CD4-positive, alpha-beta memory T cell (primary cell): ENCODE measurements around the gene ITGA3. TPM values are rescaled to one million over a fixed set of nuclear protein-coding genes. Genes with fewer than 3 reads are reported as not detected.

ENCODE experiments used
- CTCF ChIA-PET: fragments of 350-600 bp; sonication (Branson Sonifier 250); formaldehyde crosslinking; loops from one replicate; lab custom pipeline; 2021; ENCODE audit warnings: inconsistent platforms; ENCODE audit not compliant: partially characterized antibody; lab: Charles Lee
- POLR2A ChIA-PET: fragments of 350-600 bp; sonication (Branson Sonifier 250); formaldehyde crosslinking; loops from one replicate; lab custom pipeline; 2021; ENCODE audit not compliant: partially characterized antibody; lab: Charles Lee
- DNase-seq, 5 donors: peaks; one replicate each; pipeline versions ENCODE4 v3.0.0 to v3.0.0-alpha.2; 2020 to 2022; ENCODE audit warnings: mixed read lengths in 1 of 5
- H3K27ac ChIP-seq: one replicate; pipeline ENCODE4 v1.7.0; 2013; ENCODE audit warnings: low read depth, low read length
- H3K27me3 ChIP-seq: 2 replicates; pipeline ENCODE4 v1.7.0; 2013; ENCODE audit warnings: mild to moderate bottlenecking, low read length, moderate library complexity; ENCODE audit not compliant: insufficient read depth
- H3K36me3 ChIP-seq: 2 replicates; pipeline ENCODE4 v1.7.0; 2013; ENCODE audit warnings: mild to moderate bottlenecking, low read length, moderate library complexity; ENCODE audit not compliant: insufficient read depth
- H3K4me1 ChIP-seq: 2 replicates; pipeline ENCODE4 v1.7.0; 2013; ENCODE audit warnings: mild to moderate bottlenecking, low read length, moderate library complexity; ENCODE audit not compliant: insufficient read depth
- H3K4me3 ChIP-seq, 2 donors: one replicate each; pipeline ENCODE4 v1.7.0; 2013; ENCODE audit warnings: low read length in 2 of 2, mild to moderate bottlenecking in 1 of 2
- H3K9me3 ChIP-seq, 2 donors: one replicate each; pipeline ENCODE4 v1.7.0; 2013; ENCODE audit warnings: low read length in 2 of 2, control low read depth in 1 of 2; ENCODE audit not compliant: control insufficient read depth in 1 of 2
- H3K27ac Mint-ChIP-seq, 7 donors: one replicate each; pipeline ENCODE4 v1.8.0; 2020 to 2021; ENCODE audit warnings: mixed read lengths in 7 of 7, mild to moderate bottlenecking in 6 of 7, inconsistent platforms in 3 of 7, moderate library complexity in 3 of 7
- H3K27me3 Mint-ChIP-seq, 2 donors: one replicate each; pipeline ENCODE4 v1.8.0; 2020 to 2021; ENCODE audit warnings: mixed read lengths in 2 of 2
- H3K36me3 Mint-ChIP-seq, 2 donors: one replicate each; pipeline ENCODE4 v1.8.0; 2020 to 2021; ENCODE audit warnings: mixed read lengths in 2 of 2, inconsistent platforms in 1 of 2, mild to moderate bottlenecking in 1 of 2
- H3K4me1 Mint-ChIP-seq, 4 donors: one replicate each; pipeline ENCODE4 v1.8.0; 2020 to 2021; ENCODE audit warnings: mixed read lengths in 4 of 4, mild to moderate bottlenecking in 1 of 4
- H3K4me3 Mint-ChIP-seq, 8 donors: one replicate each; pipeline ENCODE4 v1.8.0; 2020 to 2021; ENCODE audit warnings: mixed read lengths in 8 of 8, mild to moderate bottlenecking in 7 of 8, moderate library complexity in 6 of 8, inconsistent platforms in 3 of 8
- H3K9me3 Mint-ChIP-seq, 8 donors: one replicate each; pipeline ENCODE4 v1.8.0; 2020 to 2021; ENCODE audit warnings: mixed read lengths in 8 of 8, mild to moderate bottlenecking in 5 of 8, inconsistent platforms in 3 of 8, moderate library complexity in 1 of 8
- intact Hi-C: fragments of 100-400 bp; cut with micrococcal nuclease; formaldehyde crosslinking; loops from one replicate; pipeline ENCODE4 v1.15.1; 2023
- polyA plus RNA-seq, 2 donors: library from polyadenylated mRNA; unstranded; fragments of 300-500 nt; fragmentation: Illumina TruSeq; gene quantifications; one replicate each; pipeline ENCODE4 v1.2.3, GENCODE V29; 2021
- total RNA-seq, 2 experiments: library from RNA; stranded (reverse); gene quantifications; one replicate each; pipeline ENCODE4 v1.2.3, GENCODE V29; 2021

Gene ITGA3
- total and polyA plus RNA-seq, 4 experiments from 2014 or later, result 1.6 to 16.3 (median 9.4) TPM

- no peaks in the 10 kb centered on the region for H3K27me3 ChIP-seq
- intact Hi-C loops, result no loop called here
- H3K27ac Mint-ChIP-seq, result no peak overlapping the region
- DNase-seq, result no peak
- peaks cover 18% of the 10 kb centered on the region for H3K36me3 ChIP-seq
- H3K27me3 Mint-ChIP-seq, result no peaks in the 10 kb centered on the region
- peaks cover 9 to 31% (median 23%) of the 10 kb centered on the region in 4 donors for H3K4me1 Mint-ChIP-seq
- no peak overlapping the region for H3K27ac ChIP-seq
- H3K9me3 ChIP-seq, result no peaks in the 10 kb centered on the region
- ChIA-PET POLR2A (no interaction called here), CTCF (interaction anchor here (0.6 to 1.0 kb wide), 3 partner anchors 13 to 71 kb away, joined by 3 to 4 read pairs (median 3); no protein-coding TSS in a partner anchor)
- peaks cover 18 to 34% of the 10 kb centered on the region in 2 donors for H3K36me3 Mint-ChIP-seq
- no peak overlapping the region for H3K4me3 Mint-ChIP-seq
- peaks cover 19% of the 10 kb centered on the region for H3K4me1 ChIP-seq
- H3K9me3 Mint-ChIP-seq, result no peaks in the 10 kb centered on the region
- H3K4me3 ChIP-seq, result no peak overlapping the region
Measured at GRCh38 chr17:50100480-50100883, 44.6 kb downstream of the ITGA3 start.

- Histone ChIP-seq H3K4me3 (no peak overlapping the region), H3K9me3 (no peaks in the 10 kb centered on the region), H3K27me3 (no peaks in the 10 kb centered on the region), H3K27ac (no peak overlapping the region), H3K36me3 (peaks cover 18% of the 10 kb centered on the region), H3K4me1 (peaks cover 16% of the 10 kb centered on the region)
- intact Hi-C loops, result no loop called here
- DNase-seq, result no peak
- POLR2A ChIA-PET, result no interaction called here
- Mint-ChIP-seq H3K27me3 (no peaks in the 10 kb centered on the region), H3K9me3 (no peaks in the 10 kb centered on the region), H3K27ac (no peak overlapping the region), H3K4me1 (peaks cover 5 to 27% (median 19%) of the 10 kb centered on the region in 4 donors), H3K4me3 (no peak overlapping the region), H3K36me3 (peaks cover 18 to 32% of the 10 kb centered on the region in 2 donors)
- CTCF ChIA-PET, result no interaction called here
Measured at GRCh38 chr17:50100921-50101345, 45.0 kb downstream of the ITGA3 start.

GRCh38 chr17:50101346-50102163 lies 45.6 kb downstream of the ITGA3 start:
- Histone ChIP-seq H3K36me3 (peaks cover 20% of the 10 kb centered on the region), H3K27ac (no peak overlapping the region), H3K4me1 (peaks cover 9% of the 10 kb centered on the region), H3K9me3 (no peaks in the 10 kb centered on the region), H3K27me3 (no peaks in the 10 kb centered on the region), H3K4me3 (no peak overlapping the region)
- intact Hi-C loops, result no loop called here
- no peak for DNase-seq
- H3K27ac Mint-ChIP-seq, result no peak overlapping the region
- no peak overlapping the region for H3K4me3 Mint-ChIP-seq
- CTCF ChIA-PET, result no interaction called here
- peaks cover 5 to 21% (median 13%) of the 10 kb centered on the region in 4 donors for H3K4me1 Mint-ChIP-seq
- H3K36me3 Mint-ChIP-seq, result peaks cover 18 to 36% of the 10 kb centered on the region in 2 donors
- H3K9me3 Mint-ChIP-seq, result no peaks in the 10 kb centered on the region
- POLR2A ChIA-PET, result no interaction called here
- no peaks in the 10 kb centered on the region for H3K27me3 Mint-ChIP-seq

- POLR2A ChIA-PET, result no interaction called here
- no peaks in the 10 kb centered on the region for H3K9me3 Mint-ChIP-seq
- peaks cover 24% of the 10 kb centered on the region for H3K36me3 ChIP-seq
- no peak overlapping the region for H3K27ac Mint-ChIP-seq
- H3K4me3 Mint-ChIP-seq, result no peak overlapping the region
- H3K4me1 ChIP-seq, result peaks cover 2% of the 10 kb centered on the region
- H3K36me3 Mint-ChIP-seq, result peaks cover 18 to 39% of the 10 kb centered on the region in 2 donors
- H3K27me3 ChIP-seq, result no peaks in the 10 kb centered on the region
- no peak overlapping the region for H3K4me3 ChIP-seq
- no peaks in the 10 kb centered on the region for H3K9me3 ChIP-seq
- intact Hi-C loops, result no loop called here
- CTCF ChIA-PET, result interaction anchor here (0.6 to 1.2 kb wide), 2 partner anchors 12 to 15 kb away, joined by 4 to 5 read pairs; no protein-coding TSS in a partner anchor
- peaks cover 5 to 18% (median 12%) of the 10 kb centered on the region in 4 donors for H3K4me1 Mint-ChIP-seq
- no peaks in the 10 kb centered on the region for H3K27me3 Mint-ChIP-seq
- DNase-seq, result no peak
- no peak overlapping the region for H3K27ac ChIP-seq
Measured at GRCh38 chr17:50102164-50102991, 46.5 kb downstream of the ITGA3 start.

GRCh38 chr17:50103252-50103651 lies 47.3 kb downstream of the ITGA3 start:
- Mint-ChIP-seq H3K4me3 (no peak overlapping the region), H3K9me3 (no peaks in the 10 kb centered on the region), H3K27ac (peak overlapping the region in 3 of 7 donors; percentile 34 to 66 (median 46)), H3K36me3 (peaks cover 18 to 45% of the 10 kb centered on the region in 2 donors), H3K4me1 (peaks cover 5 to 18% (median 11%) of the 10 kb centered on the region in 4 donors), H3K27me3 (no peaks in the 10 kb centered on the region)
- intact Hi-C loops, result no loop called here
- Histone ChIP-seq H3K27me3 (no peaks in the 10 kb centered on the region), H3K4me3 (no peak overlapping the region), H3K27ac (no peak overlapping the region), H3K36me3 (peaks cover 26% of the 10 kb centered on the region), H3K9me3 (no peaks in the 10 kb centered on the region), H3K4me1 (peaks cover 2% of the 10 kb centered on the region)
- DNase-seq, result no peak
- CTCF ChIA-PET, result interaction anchor here (1.2 to 4.1 kb wide), 2 partner anchors 9 to 16 kb away, joined by 5 to 15 read pairs; no protein-coding TSS in a partner anchor
- POLR2A ChIA-PET, result no interaction called here

- Histone ChIP-seq H3K9me3 (no peaks in the 10 kb centered on the region), H3K27me3 (no peaks in the 10 kb centered on the region), H3K27ac (no peak overlapping the region), H3K4me1 (peaks cover 2% of the 10 kb centered on the region), H3K36me3 (peaks cover 25% of the 10 kb centered on the region), H3K4me3 (no peak overlapping the region)
- no peak for DNase-seq
- intact Hi-C loops, result no loop called here
- no peaks in the 10 kb centered on the region for H3K9me3 Mint-ChIP-seq
- H3K27ac Mint-ChIP-seq, result no peak overlapping the region
- peaks cover 2 to 12% (median 7%) of the 10 kb centered on the region in 4 donors for H3K4me1 Mint-ChIP-seq
- peaks cover 18 to 45% of the 10 kb centered on the region in 2 donors for H3K36me3 Mint-ChIP-seq
- CTCF ChIA-PET, result interaction anchor here (1.1 to 4.1 kb wide), 4 partner anchors 10 to 35 kb away, joined by 3 to 15 read pairs (median 6); no protein-coding TSS in a partner anchor
- POLR2A ChIA-PET, result interaction anchor here (0.8 kb wide), 1 partner anchor 8 kb away, joined by 3 read pairs; no protein-coding TSS in a partner anchor
- H3K27me3 Mint-ChIP-seq, result no peaks in the 10 kb centered on the region
- H3K4me3 Mint-ChIP-seq, result no peak overlapping the region
Measured at GRCh38 chr17:50103941-50104340, 48.0 kb downstream of the ITGA3 start.
